CD4-positive, alpha-beta T cell treated with Interleukin-2 at 100 ng/mL for 4 hours (primary cell): ENCODE measurements around the gene C9orf153.
"Not testable (repeated sequence)": the region's sequence is repeated elsewhere in the genome, so short reads cannot be mapped to it uniquely, and the experiment has no call there.

Experiments
- DNase-seq: peaks from one replicate; pipeline ENCODE4 v3.0.0-alpha.2; 2020; ENCODE audit warnings: low spot score

C9orf153 gene

GRCh38 chr9:86259557-86259956 lies at the start of gene C9orf153:
Gene C9orf153, minus strand, starts transcription at chr9:86259657. Its CDS starts 30,054 bp downstream, at chr9:86229603.
- DNase-seq: no peak

GRCh38 chr9:86308687-86309086 lies 49.2 kb upstream of the C9orf153 start:
- no peak for DNase-seq

GRCh38 chr9:86304236-86304730 lies 44.8 kb upstream of the C9orf153 start:
- no peak for DNase-seq

- peak; percentile 70 for DNase-seq
Measured at GRCh38 chr9:86303316-86303975, 44.0 kb upstream of the C9orf153 start.

GRCh38 chr9:86301686-86302085 lies 42.2 kb upstream of the C9orf153 start:
- DNase-seq: no peak

GRCh38 chr9:86300701-86301100 lies 41.2 kb upstream of the C9orf153 start:
- no peak for DNase-seq

- DNase-seq: no peak
Measured at GRCh38 chr9:86298873-86299272, 39.4 kb upstream of the C9orf153 start.

GRCh38 chr9:86290341-86290740 lies 30.9 kb upstream of the C9orf153 start:
- DNase-seq: not testable (repeated sequence)

- no peak for DNase-seq
Measured at GRCh38 chr9:86288499-86289198, 29.2 kb upstream of the C9orf153 start.

- DNase-seq: peak; percentile 11
Measured at GRCh38 chr9:86287013-86287412, 27.6 kb upstream of the C9orf153 start.

GRCh38 chr9:86286278-86286677 lies 26.8 kb upstream of the C9orf153 start:
- DNase-seq: no peak

GRCh38 chr9:86285261-86285660 lies 25.8 kb upstream of the C9orf153 start:
- no peak for DNase-seq

- DNase-seq: no peak
Measured at GRCh38 chr9:86282979-86283535, 23.6 kb upstream of the C9orf153 start.

GRCh38 chr9:86282077-86282978 lies 22.9 kb upstream of the C9orf153 start, which contains the start of gene ISCA1:
Gene ISCA1, minus strand, starts transcription at chr9:86282538. Its CDS starts 80 bp downstream, at chr9:86282458.
- DNase-seq: peak; percentile 94

- DNase-seq: peak; percentile 1
Measured at GRCh38 chr9:86281593-86282076, 22.2 kb upstream of the C9orf153 start.

GRCh38 chr9:86280580-86280979 lies 21.1 kb upstream of the C9orf153 start:
- DNase-seq: no peak

- DNase-seq: no peak
Measured at GRCh38 chr9:86279839-86280238, 20.4 kb upstream of the C9orf153 start.

- DNase-seq: no peak
Measured at GRCh38 chr9:86277072-86277471, 17.6 kb upstream of the C9orf153 start.

- no peak for DNase-seq
Measured at GRCh38 chr9:86275962-86276361, 16.5 kb upstream of the C9orf153 start.

GRCh38 chr9:86274821-86275643 lies 15.6 kb upstream of the C9orf153 start:
- no peak for DNase-seq

GRCh38 chr9:86272221-86272620 lies 12.8 kb upstream of the C9orf153 start:
- no peak for DNase-seq
